Placental pericyte (primary cell): ENCODE results near the gene TCP11L1. TPM values are rescaled to one million over a fixed set of nuclear protein-coding genes. Genes with fewer than 3 reads are reported as not detected.

Experiments used
- small RNA-seq: library from RNA; depleted of rRNA; stranded (forward); fragments of <200 nt; gene quantifications from one replicate; pipeline ENCODE3, GENCODE V24; 2012; ENCODE audit warnings: low replicate concordance
- total RNA-seq: library from RNA; depleted of rRNA; stranded (reverse); fragments of >200 nt; gene quantifications from 2 replicates; pipeline ENCODE4 v1.2.3, GENCODE V29; 2012

TCP11L1 gene
- 24.9 and 41.2 TPM in 2 replicates for total RNA-seq

DNA sequence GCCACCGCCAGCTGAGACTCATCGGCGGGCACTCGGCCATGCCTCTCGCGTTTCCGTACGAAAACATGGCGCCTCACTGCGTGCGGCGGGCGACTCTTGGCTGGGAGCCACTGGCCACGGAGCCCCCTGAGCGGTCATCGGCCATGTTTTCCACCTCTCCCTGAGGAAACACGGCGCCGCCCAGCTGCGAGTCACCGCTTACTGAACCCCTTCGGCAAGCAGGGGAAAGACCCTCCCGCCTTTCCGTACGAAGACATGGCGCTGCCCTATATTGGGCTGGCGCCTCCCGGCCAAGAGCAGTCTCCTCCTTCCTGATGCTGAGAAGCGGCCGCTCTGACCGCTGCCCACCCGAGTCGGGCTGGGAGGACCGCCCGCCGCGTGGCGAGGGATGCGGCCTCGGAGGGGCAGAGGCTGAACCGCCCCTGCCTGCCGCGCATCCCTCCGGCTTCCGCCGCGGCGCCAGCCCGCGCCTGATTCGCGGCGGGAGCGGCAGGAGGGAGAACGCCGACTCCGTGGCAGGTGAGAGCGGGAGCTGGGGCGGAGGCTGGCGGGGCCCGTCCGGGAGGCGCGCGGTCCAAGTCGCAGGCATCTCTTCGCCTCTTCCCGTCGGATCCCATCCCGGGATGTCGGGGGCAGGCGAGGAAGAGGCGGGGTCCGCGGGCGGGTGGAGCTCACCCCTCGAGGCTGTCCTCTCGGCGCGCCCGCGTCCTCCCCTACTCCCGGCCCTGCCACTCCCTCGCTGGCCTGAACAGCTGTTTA is at the start of gene TCP11L1:
Gene TCP11L1, plus strand, starts transcription at position 299 of the 759 bp plus-strand sequence. CDS start 4,202 bp downstream, outside the sequence.

DNA sequence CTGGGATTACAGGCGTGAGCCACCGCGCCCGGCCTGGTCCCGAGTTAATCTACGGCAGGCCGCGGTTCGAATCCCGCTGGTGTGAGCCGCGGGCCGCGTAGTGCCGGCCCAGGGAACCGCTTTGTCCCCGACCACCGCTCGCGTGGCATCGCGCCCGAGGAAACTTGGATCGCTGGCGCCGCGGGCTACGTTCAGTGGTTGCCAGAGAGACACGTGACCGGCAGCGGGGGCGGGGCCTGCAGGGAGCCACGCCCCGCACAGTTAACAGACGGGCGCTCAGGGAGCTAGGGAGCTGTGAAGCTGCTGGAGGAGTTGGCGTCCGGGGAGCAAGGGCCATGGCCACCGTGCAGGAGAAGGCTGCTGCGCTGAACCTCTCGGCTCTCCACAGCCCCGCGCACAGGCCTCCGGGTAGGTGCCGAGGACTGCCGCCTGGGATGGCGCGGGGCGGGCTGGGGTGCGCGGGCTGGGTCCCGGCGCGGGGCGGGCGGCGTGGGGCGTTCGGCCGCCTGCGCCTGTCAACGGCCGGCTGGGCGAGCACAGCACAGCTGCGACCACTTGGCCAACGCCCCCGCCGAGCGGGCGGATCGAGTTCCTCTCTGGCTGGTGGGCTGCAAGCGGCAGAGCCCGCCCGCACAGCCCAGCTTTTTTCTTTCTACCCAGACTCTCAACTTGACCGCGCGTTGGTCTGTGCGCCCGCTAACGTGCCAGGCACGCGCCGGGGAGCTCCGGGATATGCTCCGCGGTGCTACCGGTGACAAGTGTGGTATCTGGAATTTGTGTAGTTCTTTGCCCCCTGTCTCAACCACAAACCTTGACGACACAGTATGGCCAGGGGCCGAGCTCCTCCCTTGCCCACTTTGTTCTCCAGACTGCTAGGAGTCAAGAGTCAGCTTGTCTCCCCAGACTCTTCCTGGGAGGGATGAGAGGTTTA is 23.5 kb upstream of the TCP11L1 start, which contains the start of gene DEPDC7:
Gene DEPDC7, plus strand, starts transcription at position 258 of the 931 bp plus-strand sequence. Its CDS starts 78 bp downstream, at position 336.

Small RNA genes lying within 50 kb of the gene (small RNA-seq; reads per million reads assigned to genes)
- gene RF00019 = not detected

Other genes with a start within 250 kb of the TCP11L1 start
- gene CCDC73, start 244.9 kb upstream of the TCP11L1 start, total RNA-seq = not detected in 2 replicates
- under 0.01 TPM in 1 of 2 replicates, not detected in the other for gene PRRG4, start 209.6 kb upstream of the TCP11L1 start, total RNA-seq
- 15.3 and 24.5 TPM in 2 replicates for gene QSER1, start 146.8 kb upstream of the TCP11L1 start, total RNA-seq
- 2.6 and 16.8 TPM in 2 replicates for gene DEPDC7, start 23.7 kb upstream of the TCP11L1 start, total RNA-seq
- 16.9 and 27.8 TPM in 2 replicates for gene CSTF3, start 121.9 kb downstream of the TCP11L1 start, total RNA-seq
- 125 and 128 TPM in 2 replicates for gene HIPK3, start 217.8 kb downstream of the TCP11L1 start, total RNA-seq